Measurements from ENCODE around the gene APOC4. TPM values are rescaled to one million over a fixed set of nuclear protein-coding genes. Genes with fewer than 3 reads are reported as not detected.

Gene APOC4
- total RNA-seq, 1 experiment from 2014 or later, result not detected

- DNase-seq (ENCODE audit: low read depth), result no peak
These were observed 52.0 kb downstream of the APOC4 start for GRCh38 chr19:44993926-44994537.

Other genes starting within 250 kb of the APOC4 start
- not detected in 2 replicates for gene CEACAM16, start 243.1 kb upstream of the APOC4 start, total RNA-seq (2014; rRNA removed; shearing (Covaris generic))
- gene BCL3, start 193.5 kb upstream of the APOC4 start, total RNA-seq (2014; rRNA removed; shearing (Covaris generic)), result 7.6 and 9.3 TPM in 2 replicates
- gene CBLC, start 164.3 kb upstream of the APOC4 start, total RNA-seq (2014; rRNA removed; shearing (Covaris generic)), result not detected in 2 replicates
- 4.6 and 13.4 TPM in 2 replicates for gene BCAM, start 133.1 kb upstream of the APOC4 start, total RNA-seq (2014; rRNA removed; shearing (Covaris generic))
- 66.4 and 73.7 TPM in 2 replicates for gene NECTIN2, start 95.9 kb upstream of the APOC4 start, total RNA-seq (2014; rRNA removed; shearing (Covaris generic))
- 170 and 179 TPM in 2 replicates for gene TOMM40, start 51.0 kb upstream of the APOC4 start, total RNA-seq (2014; rRNA removed; shearing (Covaris generic))
- 0.86 and 1.6 TPM in 2 replicates for gene APOE, start 36.4 kb upstream of the APOC4 start, total RNA-seq (2014; rRNA removed; shearing (Covaris generic))
- 4.4 and 24.5 TPM in 2 replicates for gene APOC1, start 27.6 kb upstream of the APOC4 start, total RNA-seq (2014; rRNA removed; shearing (Covaris generic))
- gene APOC2, start 3.8 kb downstream of the APOC4 start, total RNA-seq (2014; rRNA removed; shearing (Covaris generic)), result not detected in 2 replicates
- gene CLPTM1, start 13.1 kb downstream of the APOC4 start, total RNA-seq (2014; rRNA removed; shearing (Covaris generic)), result 12.9 and 17.3 TPM in 2 replicates
- 15.5 and 25.3 TPM in 2 replicates for gene RELB, start 59.2 kb downstream of the APOC4 start, total RNA-seq (2014; rRNA removed; shearing (Covaris generic))
- 61.6 and 80.7 TPM in 2 replicates for gene CLASRP, start 96.8 kb downstream of the APOC4 start, total RNA-seq (2014; rRNA removed; shearing (Covaris generic))
- 0.06 TPM in 1 of 2 replicates, not detected in the other for gene ZNF296, start 134.2 kb downstream of the APOC4 start, total RNA-seq (2014; rRNA removed; shearing (Covaris generic))
- 43.3 and 70.7 TPM in 2 replicates for gene GEMIN7, start 137.0 kb downstream of the APOC4 start, total RNA-seq (2014; rRNA removed; shearing (Covaris generic))
- gene PPP1R37, start 150.9 kb downstream of the APOC4 start, total RNA-seq (2014; rRNA removed; shearing (Covaris generic)), result 18.1 and 30.6 TPM in 2 replicates
- 0.11 and 1.4 TPM in 2 replicates for gene NKPD1, start 218.7 kb downstream of the APOC4 start, total RNA-seq (2014; rRNA removed; shearing (Covaris generic))
- gene TRAPPC6A, start 236.0 kb downstream of the APOC4 start, total RNA-seq (2014; rRNA removed; shearing (Covaris generic)), result 4.3 and 8.4 TPM in 2 replicates
- gene BLOC1S3, start 236.5 kb downstream of the APOC4 start, total RNA-seq (2014; rRNA removed; shearing (Covaris generic)), result 3.9 and 6.9 TPM in 2 replicates

Data from Daoy (cell line).